Ishikawa (cell line): ENCODE results near the gene TNIP1.

Source experiments
- CEBPB ChIP-seq: IDR thresholded peaks from 2 replicates; pipeline ENCODE4 v1.6.1; 2012
- CREB1 ChIP-seq: IDR thresholded peaks from 2 replicates; pipeline ENCODE4 v1.6.1; 2012; ENCODE audit warnings: low read depth
- EGR1 ChIP-seq: IDR thresholded peaks from 2 replicates; pipeline ENCODE4 v1.6.1; 2012
- EP300 ChIP-seq: IDR thresholded peaks from 2 replicates; pipeline ENCODE4 v1.6.1; 2012; ENCODE audit warnings: borderline replicate concordance
- FOXM1 ChIP-seq: IDR thresholded peaks from 2 replicates; pipeline ENCODE4 v1.6.1; 2012; ENCODE audit warnings: low read depth, borderline replicate concordance
- MAX ChIP-seq: IDR thresholded peaks from 2 replicates; pipeline ENCODE4 v1.6.1; 2012
- NFIC ChIP-seq: IDR thresholded peaks from 2 replicates; pipeline ENCODE4 v1.6.1; 2012
- REST ChIP-seq: IDR thresholded peaks from 2 replicates; pipeline ENCODE4 v1.6.1; 2012; ENCODE audit warnings: low read depth, mild to moderate bottlenecking
- TAF1 ChIP-seq: IDR thresholded peaks from 2 replicates; pipeline ENCODE4 v1.6.1; 2012; ENCODE audit warnings: low read depth, mild to moderate bottlenecking
- TCF12 ChIP-seq: IDR thresholded peaks from 2 replicates; pipeline ENCODE4 v1.6.1; 2012; ENCODE audit warnings: low read depth
- TEAD4 ChIP-seq: IDR thresholded peaks from 2 replicates; pipeline ENCODE4 v1.6.1; 2012
- USF1 ChIP-seq: IDR thresholded peaks from 2 replicates; pipeline ENCODE4 v1.6.1; 2012
- YY1 ChIP-seq: IDR thresholded peaks from 2 replicates; pipeline ENCODE4 v1.6.1; 2012; ENCODE audit warnings: low read depth
- ZBTB7A ChIP-seq: IDR thresholded peaks from 2 replicates; pipeline ENCODE4 v1.6.1; 2012; ENCODE audit warnings: low read depth

TNIP1 gene

DNA sequence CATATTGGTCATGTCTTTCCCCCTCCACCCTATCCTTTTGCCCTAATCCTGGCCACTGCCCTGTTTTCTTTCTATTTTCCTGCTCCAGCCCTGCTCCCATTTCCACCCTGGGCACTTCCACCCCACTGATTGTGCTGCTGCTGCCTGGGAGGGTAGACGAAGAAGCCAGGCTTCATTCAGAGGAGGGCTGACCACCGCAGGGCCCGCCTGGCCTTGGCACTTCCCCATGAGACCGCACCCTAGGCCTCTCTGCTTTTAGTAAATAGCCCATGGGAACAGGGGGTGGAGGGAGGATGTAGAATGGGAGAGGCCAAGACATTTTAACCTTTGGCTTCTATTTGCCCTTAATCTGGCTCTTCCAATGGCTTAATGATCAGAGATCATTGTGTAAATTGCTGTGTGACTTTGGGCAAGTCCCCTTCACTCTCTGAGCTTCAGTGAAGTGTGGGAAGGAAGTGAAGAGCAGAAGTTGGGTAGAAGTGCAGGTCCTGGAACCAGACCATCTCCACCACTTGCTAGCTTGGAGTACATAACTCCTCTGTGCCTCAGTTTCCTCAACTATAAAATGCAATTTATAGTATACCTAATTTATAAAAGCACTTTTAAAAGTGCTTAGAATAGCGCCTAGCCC lies 74.0 kb downstream of the TNIP1 start:
- no peak for TF ChIP-seq USF1
- TF ChIP-seq EGR1 = no peak
- no peak for TF ChIP-seq TEAD4
- no peak for TF ChIP-seq CREB1
- TF ChIP-seq CEBPB = no peak
- no peak for TF ChIP-seq TAF1
- TF ChIP-seq EP300 = no peak
- no peak for TF ChIP-seq REST
- TF ChIP-seq ZBTB7A = no peak
- TF ChIP-seq YY1 = no peak
- TF ChIP-seq TCF12 = no peak
- no peak for TF ChIP-seq NFIC
- TF ChIP-seq FOXM1 = no peak
- no peak for TF ChIP-seq MAX

DNA sequence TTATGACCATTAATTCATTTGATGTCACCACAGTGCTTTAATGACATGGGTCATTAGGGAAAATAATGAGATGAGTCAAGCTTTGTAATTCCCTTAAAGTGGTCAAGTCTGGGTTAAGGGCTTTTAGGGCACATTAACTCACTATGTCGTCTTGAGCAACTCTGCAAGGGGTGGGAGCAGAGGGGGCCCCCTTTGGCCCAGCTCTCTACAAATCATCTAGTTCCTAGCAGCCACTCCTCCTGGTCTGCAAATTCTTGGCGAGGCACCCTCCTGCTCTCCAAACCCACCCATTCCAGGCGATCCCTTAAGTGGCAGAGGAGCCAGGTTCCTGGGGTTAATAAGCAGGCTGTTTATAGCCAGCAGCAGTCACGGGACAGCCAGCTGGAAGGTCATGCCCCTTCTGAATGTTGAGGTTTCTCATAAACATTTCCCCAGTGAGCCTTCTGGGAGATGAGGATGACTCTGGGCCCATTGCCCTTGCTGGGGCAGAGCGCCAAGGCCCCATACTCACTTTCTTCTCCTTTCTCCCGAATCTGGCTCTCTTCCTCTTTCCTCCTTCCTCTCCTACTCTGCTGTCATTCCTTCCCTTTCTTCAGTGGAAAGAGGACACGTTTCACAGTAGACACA lies 74.8 kb downstream of the TNIP1 start:
- TF ChIP-seq TEAD4 (peak; percentile 53; the same call in 1 of the 2 replicates), TCF12 (peak; percentile 61), FOXM1 (no peak), NFIC (peak; percentile 54; the same call in 1 of the 2 replicates), CEBPB (peak; percentile 70)

- TF ChIP-seq USF1 (no peak), TEAD4 (no peak), CEBPB (no peak)
Observed at GRCh38 chr5:151005187-151005949, 75.5 kb downstream of the TNIP1 start.

- TF ChIP-seq CREB1 (no peak), YY1 (no peak), EGR1 (no peak), NFIC (no peak), TCF12 (no peak), TAF1 (no peak), CEBPB (0 out of 2 replicates have a peak, but pooled peaks have one; percentile 24), FOXM1 (no peak)
Observed at GRCh38 chr5:151004499-151004898, 76.3 kb downstream of the TNIP1 start.

GRCh38 chr5:151003503-151003860 lies 77.4 kb downstream of the TNIP1 start:
- TF ChIP-seq TCF12 = no peak
- TF ChIP-seq TAF1 = no peak
- TF ChIP-seq MAX = no peak
- TF ChIP-seq REST = no peak
- TF ChIP-seq TEAD4 = no peak
- TF ChIP-seq NFIC = no peak
- TF ChIP-seq CREB1 = no peak
- no peak for TF ChIP-seq EP300
- no peak for TF ChIP-seq USF1
- no peak for TF ChIP-seq YY1
- no peak for TF ChIP-seq EGR1
